GM19438 (cell line): Measurements from ENCODE around the gene DEAF1.
"Not testable (repeated sequence)": the region's sequence is repeated elsewhere in the genome, so short reads cannot be mapped to it uniquely, and the experiment has no call there.

Experiments used
- ATAC-seq: cut with Tn5 transposase; IDR thresholded peaks from one replicate; pipeline ENCODE4 v1.9.1; 2021; ENCODE audit warnings: low read depth; ENCODE audit not compliant: unreplicated experiment

Gene DEAF1

DNA sequence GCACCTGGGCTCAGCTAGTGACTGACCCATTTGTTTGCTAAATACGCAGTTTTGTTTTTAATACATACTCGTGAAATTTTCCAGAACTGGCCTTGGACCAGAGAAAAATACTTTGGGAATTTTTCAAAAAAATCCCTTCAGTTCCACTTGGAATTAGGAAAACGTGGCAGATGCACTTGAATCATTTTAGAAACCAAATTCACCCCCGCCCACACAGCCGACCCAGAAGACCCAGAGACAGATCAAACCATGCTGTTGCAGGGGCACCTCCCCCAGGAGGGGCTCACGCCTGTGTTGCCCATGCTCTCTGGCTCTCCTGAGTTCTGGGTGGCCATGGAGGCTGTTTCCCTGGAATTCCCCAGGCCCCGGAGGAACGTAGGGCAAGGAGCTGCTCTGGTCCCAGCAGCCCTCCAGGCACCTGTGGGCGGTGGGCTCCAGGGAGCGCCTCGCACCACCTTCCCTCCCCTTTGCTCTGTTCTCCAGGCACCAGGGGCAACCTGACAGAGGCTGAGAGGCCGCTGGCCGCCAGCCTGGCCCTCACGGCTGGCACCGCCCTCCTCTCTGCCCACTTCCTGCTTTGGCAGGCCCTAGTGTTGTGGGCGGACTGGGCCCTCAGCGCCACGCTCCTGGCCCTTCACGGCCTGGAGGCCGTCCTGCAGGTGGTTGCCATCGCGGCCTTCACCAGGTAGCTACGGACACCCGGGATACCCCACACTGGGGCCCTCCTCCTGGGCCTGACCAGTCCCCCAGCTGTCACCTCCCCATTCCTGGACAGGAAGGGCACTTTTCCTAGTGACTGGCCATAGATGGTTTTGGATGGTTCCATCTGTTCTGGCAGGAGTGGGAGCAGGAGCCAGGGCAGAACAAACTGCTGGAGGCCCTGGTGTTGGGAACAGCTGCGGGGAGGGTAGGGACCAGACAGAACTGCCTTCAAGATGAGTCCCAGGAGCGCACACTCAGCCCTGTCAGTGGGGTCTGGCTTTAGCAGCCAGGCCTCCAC lies 7.7 kb upstream of the DEAF1 start:
- ATAC-seq: no peak

DNA sequence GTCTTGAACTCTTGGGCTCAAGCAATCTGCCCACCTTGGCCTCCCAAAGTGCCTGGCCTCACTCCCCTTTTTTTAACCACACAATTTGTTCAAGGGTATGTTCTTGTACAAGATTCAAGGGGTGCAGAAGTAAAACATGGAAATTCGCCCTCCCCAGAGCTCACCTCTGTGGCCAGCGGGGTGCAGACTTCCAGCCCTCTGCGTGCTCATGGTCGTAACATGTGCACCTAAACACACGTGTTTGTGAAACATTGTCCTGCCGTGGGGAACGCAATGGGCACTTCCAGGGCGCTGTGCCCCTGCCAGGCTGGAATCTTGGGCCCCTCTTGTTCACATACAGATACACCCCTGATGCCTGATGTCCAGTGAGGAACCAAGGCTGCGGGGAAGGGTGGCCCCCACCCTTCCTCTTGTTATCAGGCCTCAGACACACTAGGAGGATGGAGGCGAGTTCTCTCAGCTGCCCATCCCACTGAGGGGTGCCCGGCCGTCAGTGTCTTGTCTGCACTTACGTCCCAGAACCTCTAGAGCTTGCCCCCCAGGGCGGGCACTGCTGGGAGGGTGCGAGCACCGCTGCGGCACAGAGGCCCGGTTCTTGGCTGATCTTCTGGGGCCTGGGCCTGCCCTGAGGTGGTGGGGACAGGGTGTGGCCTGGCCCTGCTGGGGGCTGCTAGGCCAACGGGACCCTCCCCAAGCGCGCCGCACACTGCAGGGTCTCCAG lies 6.9 kb upstream of the DEAF1 start:
- ATAC-seq: no peak

DNA sequence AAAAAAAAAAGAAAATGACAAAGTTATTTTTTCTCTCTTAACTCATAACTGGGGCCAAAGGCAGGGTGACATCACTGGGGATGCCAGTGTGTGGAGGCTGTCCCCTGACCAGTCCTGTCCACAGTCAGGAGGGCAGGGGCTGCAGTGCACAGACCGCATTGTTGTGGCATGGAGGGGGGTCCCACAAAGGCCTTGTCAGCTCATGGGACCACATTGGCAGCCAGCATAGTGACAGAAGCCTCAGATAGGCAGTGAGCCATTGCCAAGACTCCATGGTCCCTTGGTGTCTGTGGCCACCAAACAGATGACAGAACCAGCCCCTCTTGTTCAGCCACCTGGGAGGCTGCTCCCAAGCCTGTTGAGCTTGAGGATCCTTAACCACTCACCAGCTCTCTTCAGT lies 4.7 kb upstream of the DEAF1 start:
- ATAC-seq: no peak

DNA sequence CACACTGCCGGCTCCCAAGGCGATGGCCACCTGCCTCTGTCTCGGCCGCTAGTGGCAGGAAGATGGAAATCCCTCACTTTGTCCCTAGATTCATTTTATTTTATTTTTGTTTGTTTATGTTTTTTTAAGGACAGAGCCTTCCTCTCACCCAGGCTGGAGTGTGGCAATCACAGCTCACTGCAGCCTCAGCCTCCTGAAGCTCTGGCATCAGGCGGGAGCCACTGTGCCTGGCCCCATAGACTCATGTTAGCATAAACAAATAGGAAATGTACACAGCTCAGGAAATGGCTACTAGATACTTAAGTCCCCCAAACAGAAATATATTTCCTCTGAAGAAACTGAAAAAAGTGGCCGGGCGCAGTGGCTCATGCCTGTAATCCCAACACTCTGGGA lies 4.1 kb upstream of the DEAF1 start:
- no peak for ATAC-seq

DNA sequence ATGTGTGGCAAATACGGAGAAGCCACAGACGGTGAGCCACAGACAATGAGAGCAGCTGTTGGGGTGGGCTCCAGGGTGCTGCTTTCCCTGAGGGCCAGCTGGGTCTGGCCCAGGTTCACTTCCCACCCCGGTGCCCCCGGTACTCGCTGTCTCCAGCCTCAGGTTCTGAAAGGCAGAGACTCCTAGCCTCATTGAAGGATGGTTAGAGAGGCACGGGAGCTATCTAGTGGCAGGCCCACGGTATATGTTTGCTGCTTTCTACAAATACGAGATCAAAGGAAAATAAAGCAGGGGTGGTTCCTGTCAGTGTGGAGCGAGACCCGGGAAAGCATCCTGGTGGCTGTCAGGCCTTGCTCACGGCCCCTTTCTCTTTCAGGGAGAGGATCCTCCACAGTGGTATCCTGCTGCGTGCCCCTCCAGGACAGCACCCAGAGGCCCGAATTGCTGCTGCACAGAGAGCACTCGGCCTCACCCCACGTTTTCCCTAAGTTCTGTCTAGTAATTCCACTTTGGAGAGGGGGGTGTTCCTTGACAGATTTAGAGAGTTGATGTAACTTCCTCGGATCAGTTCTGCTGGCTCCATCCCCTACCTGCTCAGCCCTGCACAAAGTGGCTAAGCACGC lies 3.6 kb upstream of the DEAF1 start:
- ATAC-seq: no peak

DNA sequence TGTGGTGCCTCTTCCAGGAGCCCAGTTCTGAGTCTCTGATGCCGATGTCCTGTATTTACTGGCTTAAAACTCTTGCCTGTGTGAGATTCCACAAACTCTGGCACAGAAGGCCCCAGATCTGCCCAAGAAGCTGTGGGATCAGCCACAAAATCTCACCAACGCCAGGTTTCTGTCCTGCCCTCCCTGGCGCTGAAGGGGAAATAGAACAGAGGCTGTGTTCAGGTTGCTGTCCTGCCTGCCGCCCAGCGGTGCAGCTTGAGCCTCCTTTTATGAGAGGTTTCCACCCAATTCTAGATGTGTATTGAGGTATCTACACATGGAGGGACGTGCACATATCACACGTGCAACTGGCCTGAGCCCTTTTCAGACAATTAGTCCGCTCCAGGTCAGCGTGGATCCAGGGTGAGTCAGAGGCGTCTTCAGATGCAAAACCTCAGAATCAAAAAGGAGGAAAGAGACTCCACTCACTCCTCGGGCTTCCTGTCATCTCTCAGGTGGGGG lies 2.8 kb upstream of the DEAF1 start:
- no peak for ATAC-seq

DNA sequence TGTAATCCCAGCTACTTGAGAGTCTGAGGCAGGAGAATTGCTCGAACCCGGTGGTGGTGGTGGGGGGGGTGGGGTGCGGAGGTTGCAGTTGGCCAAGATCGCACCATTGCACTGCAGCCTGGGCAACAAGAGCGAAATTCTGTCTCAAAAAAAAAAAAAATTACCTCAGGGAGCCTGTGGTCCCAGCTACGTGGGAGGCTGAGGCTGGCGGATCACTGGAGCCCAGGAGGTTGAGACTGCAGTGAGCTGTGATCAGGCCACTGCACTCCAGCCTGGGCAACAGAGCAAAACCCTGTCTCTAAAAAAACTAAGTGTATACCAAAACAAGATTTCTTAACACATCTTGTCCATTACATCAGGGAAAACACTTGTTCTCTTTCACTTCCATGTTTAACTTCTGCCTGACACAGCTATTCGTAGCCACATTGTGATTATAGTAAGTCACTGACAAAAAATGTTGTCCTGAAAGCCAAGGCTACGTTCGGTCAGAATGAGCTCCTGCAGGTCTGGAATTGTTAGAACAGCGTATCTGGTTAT lies 2.0 kb upstream of the DEAF1 start:
- no peak for ATAC-seq

DNA sequence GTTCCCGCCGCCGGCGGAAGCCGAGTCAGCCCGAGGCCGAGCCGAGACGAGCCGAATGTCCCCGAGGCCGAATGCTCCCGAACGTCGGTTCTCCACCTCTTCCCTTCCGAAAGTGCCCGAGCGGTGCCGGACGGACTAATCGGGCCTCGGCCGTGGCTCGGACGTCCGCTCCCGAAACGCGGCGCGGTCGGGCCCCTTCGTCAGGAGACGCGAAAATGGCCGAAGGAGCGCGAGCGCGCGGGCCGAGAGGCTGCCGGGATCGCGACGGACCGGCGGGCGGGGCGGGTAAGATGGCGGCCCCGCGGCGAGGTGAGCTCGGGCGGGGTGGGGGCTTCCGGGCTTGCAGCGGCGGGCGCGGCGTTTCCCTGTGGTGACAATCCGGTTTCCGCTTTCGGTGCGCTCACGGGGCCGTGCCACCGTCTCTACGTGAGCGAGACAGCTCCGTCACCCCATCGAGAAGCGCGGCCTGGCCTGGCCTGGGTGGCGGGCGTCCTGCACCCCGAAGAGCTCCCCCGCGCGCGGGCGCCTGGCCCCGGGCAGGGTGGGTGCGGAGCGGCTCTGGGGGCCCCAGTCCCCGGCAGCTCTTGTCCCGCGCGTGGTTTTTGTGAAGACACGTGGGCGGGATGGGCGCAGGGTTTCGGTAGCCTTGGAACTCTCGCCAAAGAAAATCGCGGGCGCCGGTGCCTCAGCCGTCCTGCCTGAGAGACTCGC lies 671 bp upstream of the DEAF1 start, which contains the start of gene TMEM80:
Gene TMEM80 (plus strand): TSS at position 279 of the 711 bp plus-strand sequence. CDS start 12 bp downstream, at position 291.
- peak; percentile 64 for ATAC-seq

DNA sequence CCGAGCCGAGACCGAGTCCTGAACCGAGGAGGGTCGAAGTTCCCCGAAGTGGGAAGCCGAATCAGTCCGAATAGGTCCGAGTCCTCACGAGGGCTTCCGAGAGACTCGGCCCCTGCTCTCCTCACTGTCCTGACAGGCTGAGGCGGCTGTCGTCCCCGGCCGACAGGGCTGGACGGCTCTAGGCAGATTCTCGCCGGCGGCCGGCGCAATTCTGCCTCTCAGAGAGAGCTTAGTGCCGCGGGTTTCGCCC lies 191 bp upstream of the DEAF1 start:
- ATAC-seq: no peak

DNA sequence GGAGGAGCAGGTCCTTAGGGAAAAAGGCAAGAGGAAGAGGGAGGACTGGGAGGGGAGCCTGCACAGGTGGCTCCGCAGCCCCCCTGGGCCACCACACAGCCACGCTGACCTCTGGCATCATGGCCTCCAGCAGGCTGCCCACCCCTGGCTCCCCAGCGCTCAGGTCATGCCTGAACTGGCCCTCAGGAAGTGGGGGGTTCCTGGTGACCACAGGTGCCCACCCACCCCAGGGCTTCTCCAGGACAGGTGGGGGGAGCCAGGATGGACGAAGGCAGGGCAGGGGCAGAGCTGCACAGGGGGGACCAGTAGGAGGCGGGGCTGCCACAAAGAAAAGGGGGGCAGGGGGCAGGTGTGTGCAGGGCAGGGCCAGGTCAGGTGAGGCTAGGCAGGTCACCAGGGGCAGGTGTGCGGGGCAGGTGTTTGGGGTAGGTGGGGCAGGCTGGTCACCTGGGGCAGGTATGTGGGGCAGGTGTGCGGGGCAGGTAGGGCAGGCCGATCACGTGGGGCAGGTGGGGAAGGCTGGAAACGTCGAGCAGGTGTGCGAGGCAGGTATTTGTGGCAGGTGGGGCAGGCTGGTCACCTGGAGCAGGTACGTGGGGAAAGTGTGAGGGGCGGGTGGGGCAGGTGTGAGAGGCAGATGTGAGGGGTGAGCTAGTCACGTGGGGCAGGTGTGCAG lies 997 bp downstream of the DEAF1 start:
- ATAC-seq: no peak

DNA sequence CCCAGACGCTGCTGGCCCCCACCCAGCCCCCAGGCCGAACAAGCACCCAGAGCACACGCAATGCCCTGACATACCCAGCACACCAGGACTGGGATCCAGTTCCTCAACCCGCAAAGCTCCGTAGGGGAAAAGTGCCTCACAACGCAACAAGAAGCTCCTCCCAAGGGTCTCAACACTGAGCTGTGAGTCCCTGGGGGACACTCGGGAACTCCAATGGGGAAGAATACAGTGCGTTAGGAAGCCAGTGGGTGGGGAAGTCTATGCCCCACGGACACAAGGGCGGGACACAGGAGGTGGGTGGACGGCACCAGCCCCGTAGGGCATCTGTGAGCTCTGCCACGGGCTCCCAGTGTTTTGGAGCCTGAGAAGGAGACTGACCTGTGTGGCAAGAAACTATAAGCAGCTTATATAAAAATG lies 1.6 kb downstream of the DEAF1 start:
- ATAC-seq: no peak

DNA sequence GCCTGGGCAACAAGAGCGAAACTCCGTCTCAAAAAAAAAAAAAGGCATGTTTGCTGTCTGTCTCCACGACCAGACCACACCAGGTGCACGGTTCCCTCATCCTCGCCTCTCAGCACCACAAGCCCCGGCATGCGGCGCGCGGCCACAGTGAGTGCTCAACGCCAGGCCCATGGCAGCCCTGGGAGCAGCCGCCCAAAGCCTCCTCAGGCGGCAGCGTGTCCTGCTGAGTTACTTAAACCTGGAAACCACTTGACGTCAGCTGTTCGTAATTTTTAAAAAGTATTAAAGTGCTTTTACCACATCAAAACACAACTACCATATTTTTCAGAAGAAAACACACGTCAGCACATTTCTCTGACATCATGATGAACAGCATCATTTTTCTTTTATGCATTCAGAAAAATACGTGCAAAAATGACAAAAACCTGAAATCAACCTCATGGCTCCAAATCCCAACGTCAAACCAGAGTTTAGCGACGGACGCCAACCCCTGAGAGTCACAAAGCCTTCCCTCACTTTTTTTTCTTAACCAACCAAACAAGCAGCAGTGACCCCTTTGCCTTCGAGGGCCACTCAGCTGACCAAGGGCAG lies 2.1 kb downstream of the DEAF1 start:
- ATAC-seq: no peak

DNA sequence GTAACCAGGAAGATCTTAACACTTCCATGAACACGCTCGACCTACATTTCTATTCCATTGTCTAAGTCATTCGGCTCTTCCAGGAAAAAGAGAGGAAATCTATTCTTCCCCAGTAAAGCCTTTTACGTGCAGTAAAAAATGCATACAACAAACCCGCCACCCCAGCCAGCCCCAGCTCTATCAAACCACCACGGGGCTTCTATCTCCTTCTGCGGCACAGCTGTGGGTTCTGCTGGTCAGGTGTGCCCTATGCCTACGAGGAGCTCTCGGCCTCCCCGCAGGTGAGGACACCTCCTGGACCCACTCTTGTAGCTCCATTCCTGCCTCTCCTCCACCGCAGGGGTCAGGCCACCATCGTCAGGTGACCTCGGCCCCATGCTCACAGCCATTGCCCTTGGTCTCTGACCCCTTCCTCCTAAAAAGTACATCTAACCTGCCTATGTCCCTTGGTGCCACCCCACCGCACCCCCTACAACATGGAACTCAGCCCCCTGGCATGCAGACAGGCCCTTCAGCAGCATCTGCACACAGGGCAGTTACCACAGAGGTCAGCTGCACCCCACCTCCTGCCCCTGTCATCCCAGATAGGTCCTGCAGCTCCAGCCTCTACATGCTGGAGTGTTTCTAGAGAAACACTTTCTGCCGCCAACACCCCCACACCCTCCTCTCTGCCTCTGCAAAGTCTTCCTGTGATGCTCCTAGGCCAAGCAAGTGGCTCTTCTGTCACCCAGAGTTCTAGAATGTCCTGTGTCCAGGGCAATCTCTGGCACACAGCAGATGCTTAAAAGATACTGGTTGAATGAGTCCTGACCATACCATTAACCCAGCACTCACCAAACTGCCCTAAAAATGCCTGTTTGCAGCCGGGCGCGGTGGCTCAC lies 3.1 kb downstream of the DEAF1 start:
- no peak for ATAC-seq

DNA sequence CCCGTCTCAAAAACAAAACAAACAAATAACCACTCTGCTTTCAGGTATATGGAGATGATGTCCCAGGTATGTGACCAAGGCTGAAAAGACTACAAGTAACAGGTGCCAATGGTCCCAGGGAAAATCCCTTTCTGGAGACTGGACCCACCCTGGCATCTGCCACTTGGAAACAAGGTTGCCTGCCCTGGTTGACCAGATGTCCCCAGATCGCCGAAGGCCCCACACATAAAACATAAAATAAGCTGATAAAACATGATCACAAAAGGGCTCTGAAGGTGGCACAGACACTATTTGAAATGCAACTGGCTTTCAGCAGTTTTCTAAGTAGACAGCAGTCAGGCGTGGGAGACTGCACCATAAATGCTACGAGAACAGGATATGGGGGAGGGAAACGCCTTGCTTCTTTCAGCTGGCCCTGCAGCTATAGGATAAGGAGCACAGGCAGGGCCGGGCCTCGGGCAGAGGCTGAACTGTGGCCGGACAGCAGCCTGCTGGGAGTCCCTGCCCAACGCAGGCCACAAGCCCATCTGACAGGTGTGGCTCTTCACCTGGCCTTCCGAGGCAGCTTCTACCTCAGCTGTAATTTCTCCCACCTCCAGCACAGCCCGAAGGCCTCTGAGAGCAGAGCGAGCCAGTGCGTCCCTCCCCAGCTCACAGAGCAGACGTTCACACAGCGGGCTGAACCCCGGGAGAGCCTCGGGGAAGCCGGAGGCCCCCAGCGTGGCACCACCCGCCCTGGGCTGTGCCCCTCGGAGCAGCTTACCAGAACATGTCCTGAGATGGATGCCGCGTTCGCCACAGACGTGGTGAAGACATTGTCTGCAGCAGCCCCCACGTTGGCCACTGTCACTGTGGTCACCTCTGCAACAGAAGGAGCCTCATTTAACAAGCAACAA lies 4.0 kb downstream of the DEAF1 start:
- ATAC-seq: no peak

DNA sequence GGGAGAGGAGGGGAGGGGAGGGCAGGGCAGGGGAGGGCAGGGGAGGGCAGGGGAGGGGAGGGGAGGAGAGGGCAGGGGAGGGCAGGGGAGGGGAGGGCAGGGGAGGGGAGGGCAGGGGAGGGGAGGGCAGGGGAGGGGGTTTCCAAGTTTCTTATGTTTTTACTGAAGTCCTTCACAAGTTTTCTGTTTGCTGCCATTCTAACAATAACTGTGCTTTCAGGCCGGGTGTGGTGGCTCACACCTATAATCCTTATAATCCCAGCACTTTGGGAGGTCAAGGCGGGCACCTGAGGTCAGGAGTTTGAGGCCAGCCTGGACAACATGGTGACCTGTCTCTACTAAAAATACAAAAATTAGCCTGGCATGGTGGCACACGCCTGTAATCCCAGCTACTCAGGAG lies 4.8 kb downstream of the DEAF1 start:
- not testable (repeated sequence) for ATAC-seq

DNA sequence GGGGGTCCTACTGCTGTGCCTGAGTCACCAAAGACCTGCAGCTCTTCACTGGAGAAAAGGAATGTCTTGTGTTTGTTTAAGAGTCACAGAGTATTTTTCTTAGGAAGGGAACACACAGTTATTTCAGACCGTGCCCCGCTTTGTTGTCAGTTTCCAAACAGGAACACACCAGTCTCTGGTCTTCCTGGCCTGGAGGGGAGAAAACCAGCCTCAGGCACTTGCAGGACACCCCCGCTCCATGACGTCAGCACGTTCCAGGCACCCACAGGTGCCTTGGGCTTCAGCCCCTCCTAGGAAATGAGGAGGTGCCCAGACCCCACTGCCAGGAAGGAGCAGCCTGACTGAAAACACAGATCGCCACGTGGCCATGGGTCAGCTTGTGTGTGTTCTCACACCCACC lies 5.4 kb downstream of the DEAF1 start:
- no peak for ATAC-seq

DNA sequence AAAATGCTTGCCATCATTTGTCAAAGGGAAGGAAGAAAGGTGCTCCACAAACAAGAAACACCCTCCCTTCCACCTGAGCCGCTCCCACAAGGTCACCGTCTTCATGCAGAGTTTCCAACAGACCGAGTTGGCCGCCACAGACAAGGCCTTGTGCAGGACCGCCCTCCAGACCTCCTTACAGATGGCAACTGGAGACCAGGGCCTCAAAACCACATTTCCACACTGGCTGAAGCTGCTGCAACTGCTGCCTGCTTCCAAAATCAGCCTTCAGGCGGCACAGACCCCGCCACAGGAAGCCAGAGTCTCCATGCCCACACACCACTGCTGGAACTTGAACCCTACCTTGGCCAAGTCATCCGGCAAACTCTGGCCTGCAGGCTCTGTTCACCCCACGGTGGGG lies 6.3 kb downstream of the DEAF1 start:
- ATAC-seq: no peak

DNA sequence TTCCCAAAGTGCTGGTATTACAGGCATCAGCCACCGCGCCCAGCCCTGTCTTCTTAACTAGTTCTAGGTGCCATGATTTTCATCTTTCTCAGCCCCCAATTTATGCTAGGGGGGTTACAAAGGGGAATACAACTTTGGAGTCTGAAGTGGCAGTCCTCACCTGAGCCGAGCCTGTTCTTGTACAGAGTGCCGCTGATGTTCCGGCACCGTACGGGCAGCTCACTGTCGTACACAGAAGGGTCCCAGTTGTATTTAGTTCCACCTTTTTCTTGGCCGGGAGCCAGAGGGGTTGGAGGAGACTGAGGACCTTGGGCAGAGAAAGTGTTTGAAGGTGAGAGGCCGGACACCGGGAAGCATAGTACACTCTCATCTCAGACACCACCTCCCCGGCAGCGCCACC lies 7.3 kb downstream of the DEAF1 start:
- ATAC-seq: no peak
